ENCODE measurements around the gene POLR2J.
A peak's percentile ranks its signal among the peaks of the same experiment; 100 is the strongest.
"Not testable (repeated sequence)": the region's sequence is repeated elsewhere in the genome, so short reads cannot be mapped to it uniquely, and the experiment has no call there.

POLR2J gene

GRCh38 chr7:102494473-102495149, 15.9 kb upstream of the POLR2J start:
- not testable (repeated sequence) for DNase-seq

DNA sequence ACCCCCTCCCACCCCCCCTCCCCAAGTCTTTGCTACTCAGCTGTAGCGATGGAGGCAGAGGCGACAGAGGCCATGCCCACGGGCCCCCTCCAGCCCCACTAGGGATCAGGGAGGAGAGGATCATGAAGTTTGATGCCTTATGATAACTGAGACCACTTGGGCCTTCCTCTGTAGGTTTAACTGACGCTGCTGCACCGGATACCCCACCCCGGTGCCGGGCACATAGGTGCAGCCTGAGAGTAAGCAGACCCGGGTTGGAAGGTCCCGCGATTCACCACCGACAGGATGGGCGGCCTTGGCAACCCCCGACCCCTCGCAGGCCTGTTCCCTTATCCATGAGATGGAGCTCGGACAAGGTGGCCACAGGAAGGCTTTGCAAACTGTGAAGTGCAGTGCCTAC, 15.3 kb upstream of the POLR2J start:
- peak; percentile 28 for DNase-seq

GRCh38 chr7:102493220-102493935, 14.7 kb upstream of the POLR2J start:
- DNase-seq = peak; percentile 33

- DNase-seq = peak; percentile 54
Observed at GRCh38 chr7:102490529-102491075, 11.9 kb upstream of the POLR2J start.

- not testable (repeated sequence) for DNase-seq
Observed at GRCh38 chr7:102484317-102484716, 5.6 kb upstream of the POLR2J start.

DNA sequence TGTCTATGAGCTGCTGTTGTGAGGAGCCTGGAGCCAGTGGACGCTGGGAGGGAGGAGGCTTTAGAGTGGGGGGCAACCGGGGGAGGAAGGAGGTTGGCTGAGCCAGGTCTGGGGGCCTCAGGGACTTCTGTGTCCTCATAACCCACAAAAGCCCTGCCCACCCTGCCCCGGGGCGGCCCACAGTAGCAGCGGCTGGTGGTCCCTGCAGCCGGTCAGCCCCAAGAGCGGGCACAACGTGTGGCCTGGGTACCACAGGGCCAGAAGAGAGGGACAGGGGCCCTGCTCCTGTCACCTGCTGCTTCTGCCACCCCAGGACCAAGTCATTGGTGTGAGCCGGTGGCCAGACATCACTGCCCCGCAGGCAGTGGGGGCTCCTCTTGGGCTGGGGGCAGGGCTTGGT, 3.2 kb upstream of the POLR2J start:
- not testable (repeated sequence) for DNase-seq

DNA sequence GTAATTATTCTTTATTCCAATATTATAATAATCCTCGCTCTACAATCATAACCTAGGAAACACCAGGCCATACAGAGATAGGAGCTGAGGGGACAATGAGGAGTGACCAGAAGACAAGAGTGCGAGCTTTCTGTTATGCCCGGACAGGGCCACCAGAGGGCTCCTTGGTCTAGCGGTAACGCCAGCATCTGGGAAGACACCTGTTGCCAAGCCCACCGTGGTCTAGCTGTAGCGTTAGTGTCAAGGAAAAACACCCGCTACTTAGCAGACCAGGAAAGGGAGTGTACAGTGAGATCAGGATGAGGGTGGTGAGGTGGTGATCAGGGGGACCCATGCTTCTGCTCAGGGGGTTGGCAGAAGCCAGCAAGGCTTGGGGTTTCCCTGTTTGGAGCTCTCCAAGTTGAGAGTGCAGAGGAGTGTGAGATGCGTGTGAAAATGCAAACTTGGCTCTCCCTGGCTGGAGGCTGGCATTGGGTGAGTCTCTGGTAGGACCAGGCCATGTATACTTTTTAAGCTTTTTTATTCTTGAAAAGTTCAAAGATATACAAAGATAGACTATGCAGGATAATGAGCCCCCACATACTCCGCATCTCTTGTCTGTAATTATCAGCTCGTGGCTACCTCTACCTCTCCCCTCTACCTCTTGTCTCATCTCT, 1.4 kb upstream of the POLR2J start:
- peak; percentile 47 for DNase-seq

DNA sequence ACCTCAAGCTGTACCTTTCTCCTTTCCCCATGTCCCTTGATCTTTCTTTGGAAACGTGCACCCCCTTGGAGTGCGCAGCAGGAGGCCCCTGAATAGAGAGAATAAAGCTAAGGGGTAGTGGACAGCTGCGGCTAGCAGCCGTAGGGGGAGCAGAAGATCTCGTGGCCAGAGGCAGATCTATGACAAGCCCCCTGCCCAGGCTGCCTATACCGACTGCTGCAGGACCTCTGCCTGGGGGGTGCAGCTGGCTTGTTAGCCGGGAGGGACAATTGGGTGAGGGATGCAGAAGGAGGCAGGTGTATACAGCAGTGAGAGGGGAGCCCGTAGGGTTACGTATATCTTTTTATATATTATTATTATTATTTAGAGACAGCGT, 475 bp upstream of the POLR2J start:
- DNase-seq = not testable (repeated sequence)

- DNase-seq = not testable (repeated sequence)
Observed at GRCh38 chr7:102474736-102475435, 3.8 kb downstream of the POLR2J start.

- not testable (repeated sequence) for DNase-seq
Observed at GRCh38 chr7:102474116-102474515, 4.6 kb downstream of the POLR2J start.

GRCh38 chr7:102473271-102473991, 5.3 kb downstream of the POLR2J start:
- no peak for DNase-seq

DNA sequence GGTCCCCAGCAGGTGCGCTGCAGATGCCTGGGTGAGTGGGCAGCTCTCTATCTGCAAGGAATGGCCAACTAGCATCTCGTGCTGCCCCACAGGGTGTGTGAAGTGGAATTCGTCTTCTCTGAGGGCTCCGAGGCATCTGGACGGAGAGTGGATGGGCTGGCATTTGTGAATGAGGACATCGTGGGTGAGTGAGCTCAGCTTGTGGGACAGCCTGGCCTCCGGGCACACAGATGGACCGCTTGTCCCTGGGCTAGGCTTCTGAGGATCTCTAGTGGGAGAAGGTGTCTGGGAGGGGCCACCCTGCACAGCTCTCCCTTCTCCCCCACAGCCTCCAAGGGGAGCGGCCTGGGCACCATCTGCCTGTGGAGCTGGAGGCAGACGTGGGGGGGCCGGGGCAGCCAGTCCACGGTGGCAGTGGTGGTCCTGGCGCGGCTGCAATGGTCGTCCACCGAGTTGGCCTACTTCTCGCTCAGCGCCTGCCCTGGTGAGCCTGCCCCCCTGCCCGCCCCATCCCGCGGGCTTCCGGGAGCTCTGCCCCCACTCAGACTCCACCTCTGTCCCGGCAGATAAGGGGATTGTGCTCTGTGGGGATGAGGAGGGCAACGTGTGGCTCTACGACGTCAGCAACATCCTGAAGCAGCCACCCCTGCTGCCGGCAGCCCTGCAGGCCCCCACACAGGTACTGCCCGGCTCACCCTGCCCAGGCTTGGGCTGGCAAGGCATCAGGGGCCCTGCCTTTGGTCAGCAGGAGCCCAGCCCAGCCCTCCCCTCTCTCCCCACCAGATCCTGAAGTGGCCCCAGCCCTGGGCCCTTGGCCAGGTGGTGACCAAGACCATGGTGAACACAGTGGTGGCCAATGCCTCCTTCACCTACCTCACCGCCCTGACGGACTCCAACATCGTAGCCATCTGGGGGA, 6.3 kb downstream of the POLR2J start:
- DNase-seq = no peak

DNA sequence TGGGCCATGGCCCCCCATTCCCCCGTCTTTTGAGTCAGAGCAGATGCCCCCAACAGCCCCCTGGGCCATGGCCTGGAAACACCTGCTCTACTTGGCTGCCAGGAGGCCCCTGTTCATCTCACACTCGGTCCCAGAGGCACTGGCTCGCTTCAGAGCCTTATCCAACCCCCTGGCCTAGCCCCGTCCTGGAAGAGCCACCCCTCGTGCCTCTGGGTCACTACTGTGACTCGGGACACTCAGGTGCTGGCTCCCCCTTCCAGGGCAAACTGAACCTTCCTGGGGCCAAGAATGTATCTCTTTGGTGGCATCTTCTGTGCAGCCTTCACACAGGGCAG, 7.0 kb downstream of the POLR2J start:
- DNase-seq = no peak

DNA sequence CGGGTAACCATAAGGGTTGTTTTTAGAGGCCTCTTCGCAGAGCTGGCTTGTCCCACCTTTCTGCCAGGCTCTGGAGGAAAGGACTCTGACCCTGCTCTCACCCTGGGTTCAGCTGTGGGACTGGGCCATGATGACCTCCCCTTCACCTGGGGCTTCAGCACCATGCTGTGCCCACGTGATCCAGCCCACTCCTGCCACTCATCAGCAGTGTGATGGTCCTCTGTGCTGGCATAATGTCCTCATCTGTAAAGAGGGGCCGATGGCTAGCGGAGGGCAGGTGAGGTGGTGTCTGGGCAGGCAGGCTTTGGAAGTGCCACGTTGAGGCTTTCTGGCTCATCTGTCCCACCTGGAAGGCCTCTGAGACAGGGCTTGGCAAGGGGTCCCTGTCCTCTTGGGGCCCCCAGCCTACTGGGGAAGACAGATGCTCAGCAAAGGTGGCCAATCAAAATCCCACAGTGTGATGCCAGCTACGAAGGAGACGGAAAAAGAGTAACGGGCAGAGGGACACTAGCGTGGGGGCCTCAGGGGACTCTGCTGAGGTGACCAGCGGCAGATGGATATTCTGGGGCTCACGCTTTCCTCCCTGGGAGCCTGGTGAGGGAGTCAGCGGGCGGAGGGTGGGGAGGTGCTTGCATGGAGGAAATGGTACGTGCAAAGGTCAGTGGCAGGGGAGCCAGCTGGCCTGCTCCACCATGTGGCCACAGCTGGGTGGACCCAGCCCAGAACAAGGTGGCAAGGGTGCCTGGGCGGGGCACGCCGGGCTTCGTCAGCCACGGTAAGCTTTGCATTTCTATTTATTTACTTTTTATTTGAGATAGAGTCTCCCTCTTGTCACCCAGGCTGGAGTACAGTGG, 8.5 kb downstream of the POLR2J start:
- no peak for DNase-seq

GRCh38 chr7:102469351-102469971, 9.3 kb downstream of the POLR2J start:
- no peak for DNase-seq

DNA sequence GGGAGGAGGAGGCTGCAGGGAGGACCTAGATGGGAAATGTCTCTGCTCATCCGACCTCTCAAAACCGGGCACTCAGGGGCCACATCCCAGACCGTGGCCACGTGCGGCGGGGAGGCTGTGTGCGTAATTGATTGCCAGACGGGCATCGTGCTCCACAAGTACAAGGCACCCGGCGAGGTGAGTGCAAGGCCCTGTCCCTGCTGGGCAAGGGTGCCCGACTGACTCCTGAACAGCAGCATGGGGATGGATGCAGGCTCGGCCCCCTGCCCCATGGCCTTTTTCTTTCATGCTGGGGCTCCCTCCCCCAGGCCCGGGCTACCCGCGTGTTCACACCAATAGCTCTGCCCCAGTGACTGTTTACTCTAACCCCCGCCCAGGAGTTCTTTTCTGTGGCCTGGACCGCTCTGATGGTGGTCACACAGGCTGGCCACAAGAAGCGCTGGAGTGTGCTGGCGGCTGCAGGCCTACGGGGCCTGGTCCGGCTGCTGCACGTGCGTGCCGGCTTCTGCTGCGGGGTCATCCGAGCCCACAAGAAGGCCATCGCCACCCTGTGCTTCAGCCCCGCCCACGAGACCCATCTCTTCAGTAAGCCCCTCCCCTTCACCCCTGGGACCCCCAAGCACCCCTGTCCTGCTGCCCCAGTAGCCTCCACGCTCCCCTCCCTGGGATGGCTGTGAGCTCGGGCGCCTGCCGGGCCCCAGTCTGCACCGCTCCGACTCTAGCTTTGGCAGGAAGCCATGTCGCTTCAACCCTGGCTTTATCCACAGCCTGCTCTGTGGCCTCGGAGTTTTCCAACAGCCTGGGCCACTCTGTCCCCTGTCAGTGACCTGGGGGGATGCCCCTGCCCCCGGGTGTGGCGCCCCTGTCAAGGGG, 10.0 kb downstream of the POLR2J start:
- DNase-seq = no peak

GRCh38 chr7:102467581-102468477, 10.9 kb downstream of the POLR2J start:
- no peak for DNase-seq

DNA sequence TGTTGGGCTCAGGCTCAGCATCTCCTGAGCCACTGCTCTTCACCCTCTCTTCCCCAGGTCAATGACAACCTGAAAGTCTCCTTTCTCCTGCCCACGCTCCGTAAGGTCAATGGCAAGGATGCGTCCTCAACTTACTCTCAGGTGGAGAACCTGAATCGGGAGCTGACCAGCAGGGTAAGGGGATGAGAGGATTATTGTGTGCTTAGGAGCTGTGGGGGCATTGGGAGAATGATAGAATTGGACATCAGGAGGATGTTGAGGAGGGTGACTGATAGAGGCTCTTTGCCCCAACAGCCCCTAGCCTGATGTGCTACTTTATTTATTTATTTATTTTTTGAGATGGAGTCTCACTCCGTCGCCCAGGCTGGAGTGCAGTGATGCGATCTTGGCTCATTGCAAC, 12.6 kb downstream of the POLR2J start:
- DNase-seq = no peak

Measured in activated T-cell treated with anti-CD3 and anti-CD28 coated beads, Interleukin-2, amount 50 U/mL, for 1 hour (primary cell).